NCI-H2196 (cell line): Measurements from ENCODE around the gene SULT2B1.
A peak's percentile ranks its signal among the peaks of the same experiment; 100 is the strongest.
"Not testable (repeated sequence)": the region's sequence is repeated elsewhere in the genome, so short reads cannot be mapped to it uniquely, and the experiment has no call there.

ENCODE experiments used
- DNase-seq: peaks from one replicate; lab custom pipeline; 2025; ENCODE audit not compliant: unreplicated experiment; lab: John Stamatoyannopoulos, UW

SULT2B1 gene

DNA sequence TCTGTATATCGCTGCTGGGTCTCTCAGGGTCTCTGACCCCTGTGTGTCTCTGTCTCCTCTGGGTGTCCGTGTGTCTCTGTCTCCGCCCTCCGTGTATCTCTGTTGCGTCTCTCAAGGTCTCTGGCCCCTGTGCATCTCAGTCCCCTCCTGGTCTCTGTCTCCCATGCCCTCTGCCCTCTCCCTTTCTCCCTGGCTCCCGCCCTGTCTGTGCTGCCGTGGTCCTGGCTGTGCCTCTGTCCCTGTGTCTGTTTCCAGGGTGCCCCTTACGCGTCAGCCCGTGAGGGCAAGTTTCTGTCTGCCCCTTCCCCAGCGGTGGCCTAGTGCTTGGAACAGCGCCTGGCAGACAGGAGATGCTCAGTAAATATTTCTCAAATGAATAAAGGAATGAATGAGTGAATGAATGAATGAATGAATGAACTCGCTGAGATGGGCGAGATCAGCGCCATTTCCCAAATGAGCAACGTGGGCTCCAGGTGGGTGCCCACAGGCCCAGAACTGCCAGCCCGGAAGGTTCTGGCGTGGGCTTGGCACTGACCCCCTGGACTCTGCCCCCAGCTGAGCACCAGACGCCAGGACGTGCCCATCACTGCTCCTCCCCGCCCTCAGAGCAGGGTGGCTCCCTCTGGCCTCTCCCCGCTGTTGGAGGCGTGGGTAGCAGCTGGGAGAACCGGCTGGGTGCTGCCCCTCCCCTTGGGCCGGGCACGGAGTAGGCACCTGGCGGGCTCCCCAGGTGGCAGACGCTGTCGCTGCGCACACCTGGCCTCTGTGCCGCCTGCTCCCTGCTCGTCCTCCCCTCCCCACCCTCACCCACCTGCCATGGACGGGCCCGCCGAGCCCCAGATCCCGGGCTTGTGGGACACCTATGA, at the start of gene SULT2B1:
Gene SULT2B1 (plus strand): TSS at position 736 of the 866 bp plus-strand sequence. CDS start 81 bp downstream, at position 817.
- peak; percentile 89 for DNase-seq

DNA sequence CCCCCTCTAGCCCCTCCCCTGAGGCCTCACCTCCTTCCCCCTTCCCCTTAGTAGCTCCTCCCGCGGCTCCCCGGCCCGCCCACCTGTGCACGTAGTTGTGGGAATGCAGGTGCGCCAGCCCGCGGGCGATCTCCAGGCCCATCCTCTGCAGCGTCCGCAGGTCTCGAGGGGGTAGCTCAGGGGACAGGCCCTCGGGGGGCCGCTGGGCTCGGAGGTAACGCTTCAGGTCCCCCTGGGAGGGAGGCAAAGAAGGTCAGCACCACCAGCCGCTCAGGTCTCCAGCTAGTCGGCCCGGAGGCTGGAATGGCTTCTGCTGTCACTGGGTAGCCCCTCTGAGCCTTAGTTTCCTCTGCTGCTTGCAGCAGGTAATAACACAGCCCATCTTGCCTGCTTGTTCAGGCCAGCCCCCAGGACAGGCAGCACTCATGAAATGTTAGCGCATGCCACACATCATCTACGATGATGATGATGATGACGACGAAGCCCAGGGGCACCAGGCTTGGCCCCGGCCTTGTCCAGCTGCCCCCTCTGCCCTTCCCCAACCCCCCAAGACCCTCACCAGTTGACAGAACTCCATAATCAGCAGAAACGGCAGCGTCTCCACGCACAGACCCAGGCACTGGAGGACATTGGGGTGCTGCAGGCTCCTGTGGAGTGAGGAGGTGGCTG, 49.5 kb upstream of the SULT2B1 start:
- DNase-seq: no peak

DNA sequence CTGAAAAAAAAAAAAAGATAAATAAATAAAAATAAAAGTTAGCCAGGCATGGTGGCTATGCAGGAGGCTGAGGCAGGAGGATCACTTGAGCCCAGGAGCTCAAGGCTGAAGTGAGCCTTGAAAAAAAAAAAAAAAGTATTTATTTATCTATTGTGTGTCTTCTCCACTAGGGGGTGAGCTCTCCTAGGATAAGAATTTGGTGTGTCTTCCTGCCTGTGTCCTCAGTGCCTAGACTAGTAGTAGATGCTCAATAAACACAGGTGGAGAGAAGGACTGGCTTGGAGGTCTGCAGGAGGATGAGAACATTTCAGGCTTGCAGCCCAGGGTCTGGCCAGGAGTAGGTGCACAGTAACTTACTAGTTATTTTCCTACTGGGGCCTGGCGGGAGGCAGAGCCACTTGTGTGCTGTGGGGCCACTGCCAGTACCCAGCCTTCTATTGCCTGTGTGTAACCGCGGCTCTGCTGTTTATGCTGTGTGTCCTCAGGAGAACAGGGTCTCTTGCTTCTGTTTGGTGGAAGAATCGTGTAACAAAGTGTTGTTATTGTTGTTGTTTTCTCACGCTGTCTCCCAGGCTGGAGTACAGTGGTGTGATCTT, 45.7 kb upstream of the SULT2B1 start:
- peak; percentile 36 for DNase-seq

DNA sequence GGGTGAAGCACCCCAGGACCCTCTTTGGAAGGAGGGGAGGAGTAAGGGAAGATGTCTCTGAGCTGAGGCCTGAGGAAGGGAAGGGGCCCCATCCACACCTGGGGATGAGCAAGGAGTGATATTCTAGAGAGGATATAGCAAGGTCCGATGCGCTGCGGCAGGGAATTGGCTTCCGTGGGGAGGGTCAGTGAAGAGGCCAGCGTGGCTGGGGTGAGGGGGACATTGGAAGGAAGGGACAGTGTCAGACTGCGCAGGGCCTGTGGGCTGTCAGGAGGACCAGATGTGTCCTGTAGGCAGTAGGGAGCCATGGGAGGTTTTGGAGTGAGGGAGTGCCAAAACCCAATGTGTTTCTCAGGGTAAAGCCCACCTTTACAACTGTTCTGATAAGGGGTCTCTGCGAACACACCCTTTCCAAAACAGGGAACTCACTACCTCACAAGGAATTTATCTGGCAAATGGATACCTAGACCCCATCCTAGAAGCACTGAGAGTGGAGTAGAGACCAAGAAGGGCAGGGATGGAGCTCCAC, 44.0 kb upstream of the SULT2B1 start:
- DNase-seq: no peak

DNA sequence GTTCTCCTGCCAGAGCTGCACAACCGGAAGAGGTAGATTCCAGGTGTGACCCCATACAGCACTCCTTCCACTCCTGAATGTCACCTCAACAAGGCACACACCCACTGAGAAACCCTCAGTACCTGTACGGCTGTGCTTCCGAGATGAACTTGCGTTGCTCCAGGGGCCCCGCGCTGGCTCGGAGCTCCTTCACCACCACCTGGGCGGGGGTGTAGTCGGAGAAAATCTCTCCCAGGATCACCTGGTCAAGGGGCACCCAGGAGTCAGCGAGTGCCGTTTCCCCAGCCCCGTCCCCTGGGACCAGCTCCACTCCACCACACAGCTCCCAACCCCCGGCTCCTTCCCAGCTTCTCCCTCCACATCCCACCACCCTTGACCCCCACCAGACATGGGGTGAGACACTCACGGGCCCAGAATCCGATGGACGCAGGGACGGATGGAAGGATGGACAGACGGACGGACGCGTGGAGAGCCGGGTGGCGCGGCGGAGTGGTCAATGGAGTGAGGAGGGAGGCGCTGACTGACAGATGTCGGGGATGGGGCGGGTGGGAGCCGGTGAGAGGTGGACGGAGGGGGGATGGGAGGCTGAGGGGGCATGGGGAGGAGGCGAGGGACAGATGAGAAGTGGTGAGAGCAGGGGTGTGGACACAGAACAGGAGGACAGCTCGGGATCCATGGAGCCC, 43.1 kb upstream of the SULT2B1 start:
- no peak for DNase-seq

DNA sequence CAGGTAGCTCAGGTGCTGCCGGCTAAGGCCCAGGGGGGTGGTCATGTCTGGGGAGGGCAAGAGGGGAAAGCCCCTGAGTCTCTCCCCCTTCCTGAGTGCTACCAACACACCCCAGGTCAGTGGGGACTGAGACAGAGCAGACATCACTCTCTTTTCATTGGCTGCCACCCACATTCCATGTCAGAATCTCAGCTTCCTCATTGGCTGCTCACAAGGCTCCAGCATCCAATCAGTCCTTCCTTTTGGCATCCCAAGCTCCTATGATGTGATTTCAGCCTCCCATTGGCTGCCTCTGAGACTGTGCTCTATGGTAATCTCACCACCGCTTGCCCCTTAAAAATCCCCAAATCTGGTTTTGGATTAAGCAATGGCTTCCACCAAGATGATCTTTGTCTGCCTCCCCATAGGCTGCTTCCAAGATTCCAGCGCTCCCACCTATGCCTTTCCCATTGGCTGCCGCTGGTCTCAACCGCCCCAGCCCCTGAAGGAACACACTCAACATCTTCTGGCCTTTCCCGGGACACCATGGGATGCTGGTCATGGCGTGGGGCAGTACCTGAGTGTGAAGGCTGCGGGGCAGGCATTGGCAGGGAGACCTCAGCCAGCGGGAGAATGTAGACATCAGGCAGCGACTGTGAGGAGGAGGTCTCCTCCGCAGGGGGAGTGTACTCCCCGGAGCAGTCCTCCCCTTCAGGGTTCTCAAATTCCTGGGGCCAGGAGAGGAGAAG, 42.3 kb upstream of the SULT2B1 start:
- DNase-seq: peak; percentile 21

DNA sequence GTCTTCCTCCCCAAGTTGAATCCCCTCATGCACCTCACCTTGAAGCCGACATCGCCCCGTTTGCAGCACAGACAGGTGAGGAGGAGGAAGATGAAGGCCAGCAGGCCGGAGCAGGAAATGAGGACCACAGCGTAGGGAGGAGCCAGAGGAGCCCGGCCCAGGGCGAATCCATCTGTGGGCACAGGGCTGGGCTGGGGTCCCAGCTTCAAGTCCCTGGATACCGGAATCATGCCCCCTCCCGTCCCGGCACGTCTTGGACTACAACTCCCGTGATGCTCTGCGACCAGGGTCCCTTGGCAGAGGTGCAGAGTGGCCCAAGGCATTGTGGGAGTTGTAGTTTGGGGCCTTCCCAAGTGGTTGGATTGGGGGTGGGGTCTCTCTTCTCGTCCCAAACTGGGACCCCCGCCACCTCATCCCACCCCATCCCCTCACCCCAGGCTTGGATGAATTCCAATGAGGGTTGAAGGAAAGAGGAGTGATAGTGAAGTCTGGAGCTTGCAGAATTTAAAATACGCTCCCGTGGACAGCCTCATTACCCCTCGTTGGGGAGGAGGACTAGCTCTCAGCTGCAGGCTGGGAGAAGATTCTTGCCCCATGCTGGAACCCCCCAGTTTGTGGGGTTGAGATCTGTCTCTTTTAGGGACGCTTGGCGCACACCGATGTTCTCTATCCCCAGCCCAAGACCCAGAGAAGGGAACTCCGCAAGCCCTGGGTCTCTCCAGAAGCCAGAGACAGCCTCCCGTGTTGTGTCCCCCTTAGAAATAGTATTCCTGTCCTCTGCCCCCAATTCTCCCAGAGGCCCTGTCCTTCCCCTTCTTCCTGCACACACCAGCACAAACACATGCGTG, 41.3 kb upstream of the SULT2B1 start:
- peak; percentile 72 for DNase-seq

DNA sequence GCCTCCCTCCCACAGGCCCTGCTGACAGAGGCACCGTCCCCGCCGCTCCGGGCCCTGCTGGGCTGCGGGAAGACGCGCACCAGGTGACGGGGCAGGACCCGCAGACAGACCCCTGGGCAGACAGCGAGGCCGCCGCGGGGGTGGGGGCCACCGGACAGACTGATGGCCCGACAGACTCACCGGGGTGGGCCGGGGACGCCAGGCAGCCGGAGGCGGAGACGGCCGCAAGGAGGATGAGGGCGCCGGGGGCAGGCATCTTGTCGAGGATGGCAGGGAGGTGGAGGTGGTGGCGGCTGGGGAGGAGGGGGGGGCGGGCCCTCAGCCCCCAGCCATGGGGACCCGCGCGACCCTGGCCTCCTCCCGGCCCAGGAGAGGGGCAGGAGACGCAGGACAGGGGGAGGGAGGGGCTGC, 40.6 kb upstream of the SULT2B1 start:
- no peak for DNase-seq

DNA sequence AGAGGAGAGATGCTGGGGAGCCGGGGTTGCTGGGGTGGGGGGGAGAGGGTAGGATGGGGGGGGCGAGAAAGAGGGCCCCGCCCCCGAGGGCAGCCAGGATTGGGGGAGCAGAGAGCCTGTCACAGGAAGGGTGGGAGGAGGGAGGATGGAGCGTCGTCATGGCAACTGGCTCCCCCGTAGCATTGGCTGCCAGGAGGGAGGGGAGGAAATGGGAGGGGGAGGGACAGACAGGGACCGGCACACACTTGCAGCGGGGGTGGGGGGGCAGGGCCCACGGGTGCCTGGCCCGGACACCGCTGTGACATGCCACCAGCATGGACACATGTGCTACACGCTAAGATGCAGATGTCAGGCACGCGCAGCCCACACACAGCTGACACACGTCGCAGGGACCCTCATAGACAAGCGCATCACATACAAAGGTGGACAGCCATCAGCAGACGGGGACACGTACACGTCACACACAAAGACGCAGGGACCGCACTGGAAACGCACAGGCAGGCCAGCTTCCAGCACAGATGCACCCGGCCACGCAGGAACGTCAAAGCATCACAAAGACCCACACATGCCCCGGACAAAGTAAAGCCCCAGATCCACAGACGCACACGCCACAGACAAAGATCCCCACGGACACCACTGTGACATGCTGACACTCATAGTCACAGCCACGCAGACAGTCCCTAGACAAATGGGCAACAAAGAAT, 40.0 kb upstream of the SULT2B1 start, which contains the start of gene LMTK3:
Gene LMTK3 (minus strand): TSS at position 36 of the 704 bp plus-strand sequence. CDS start 259 bp downstream, outside the sequence.
- peak; percentile 86 for DNase-seq

DNA sequence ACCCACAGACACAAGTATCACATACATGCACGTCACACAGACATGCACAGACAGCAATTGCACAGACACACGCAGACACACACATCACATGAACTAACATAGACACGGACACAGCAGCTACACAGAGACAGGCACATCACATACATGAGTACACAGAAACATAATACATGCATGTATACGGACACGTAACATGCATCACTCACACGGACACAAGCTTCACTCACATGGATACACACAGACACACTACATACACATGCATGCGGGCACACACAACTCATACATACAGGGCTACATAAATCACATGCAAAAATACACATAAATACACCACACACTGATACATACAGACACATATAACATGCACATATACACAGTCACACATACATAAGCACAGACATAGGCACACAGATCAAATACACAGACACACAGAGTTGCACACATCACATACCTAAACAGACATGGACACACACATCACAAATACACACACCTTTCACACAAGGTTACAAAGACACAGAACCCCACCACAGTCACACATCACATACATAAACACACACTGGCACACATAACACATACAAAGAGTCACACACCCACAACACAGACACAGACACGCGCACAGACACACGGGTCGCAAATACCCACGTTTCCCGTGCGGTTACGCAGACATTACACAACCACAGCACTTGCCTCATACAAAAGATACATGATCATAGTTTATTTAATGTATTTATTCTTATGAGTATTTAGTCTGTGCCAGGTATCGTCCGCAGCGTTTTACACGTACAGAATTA, 39.3 kb upstream of the SULT2B1 start:
- no peak for DNase-seq

DNA sequence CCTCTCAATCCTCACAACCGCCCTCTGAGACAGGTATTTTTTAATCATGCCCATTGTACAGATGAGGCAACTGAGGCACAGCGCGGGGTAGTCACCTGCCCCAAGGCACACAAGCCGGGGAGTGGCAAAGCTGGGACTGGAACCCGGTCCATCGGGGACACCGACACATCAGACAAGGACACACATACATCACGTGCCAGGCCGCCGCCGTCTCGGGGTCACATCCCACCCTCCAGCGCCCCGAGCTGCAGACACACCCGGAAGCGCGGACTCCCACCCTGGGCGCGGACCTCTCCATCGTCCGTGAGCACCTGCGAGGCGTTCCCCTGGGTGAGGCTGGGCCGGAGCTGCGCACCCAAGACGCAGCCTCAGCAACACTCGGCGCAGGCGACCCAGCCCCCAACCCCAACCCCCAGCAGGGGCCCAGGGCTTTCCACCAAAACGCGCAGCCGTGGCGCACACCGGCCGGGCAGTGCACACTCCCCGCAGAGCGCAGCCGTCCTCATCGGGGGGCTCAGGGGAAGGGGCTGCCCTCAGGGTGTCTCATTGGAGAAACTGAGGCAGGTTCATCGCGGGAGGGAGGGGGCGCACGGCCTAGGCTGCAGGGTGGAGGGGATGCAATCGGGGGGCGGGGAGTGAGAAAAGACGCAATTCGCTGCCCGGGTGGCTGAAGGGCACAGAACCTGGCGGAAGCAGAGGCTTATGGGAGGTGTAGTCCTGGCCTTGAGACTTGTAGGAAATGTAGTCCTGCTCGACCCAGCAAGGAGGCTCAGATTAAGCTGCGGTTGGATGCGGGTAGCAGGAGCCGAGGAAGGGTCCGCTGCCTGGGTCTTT, 38.5 kb upstream of the SULT2B1 start:
- DNase-seq: peak; percentile 79

DNA sequence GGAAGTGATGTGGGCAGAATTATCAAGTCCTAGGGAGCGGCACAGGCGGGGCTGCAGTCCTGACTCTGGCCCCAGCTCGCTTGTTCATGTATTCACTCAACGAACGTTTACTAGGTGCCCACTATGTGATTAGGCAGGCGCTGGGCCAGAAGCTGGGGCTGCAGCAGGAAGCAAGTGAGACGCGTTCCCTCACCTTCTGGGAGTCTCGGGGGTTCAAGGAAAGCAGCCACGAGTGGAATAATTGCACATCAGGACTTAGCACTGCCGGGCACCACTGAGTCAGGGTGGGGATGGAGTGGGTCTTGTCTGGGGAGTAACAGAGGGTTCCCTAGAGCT, 37.9 kb upstream of the SULT2B1 start:
- no peak for DNase-seq

DNA sequence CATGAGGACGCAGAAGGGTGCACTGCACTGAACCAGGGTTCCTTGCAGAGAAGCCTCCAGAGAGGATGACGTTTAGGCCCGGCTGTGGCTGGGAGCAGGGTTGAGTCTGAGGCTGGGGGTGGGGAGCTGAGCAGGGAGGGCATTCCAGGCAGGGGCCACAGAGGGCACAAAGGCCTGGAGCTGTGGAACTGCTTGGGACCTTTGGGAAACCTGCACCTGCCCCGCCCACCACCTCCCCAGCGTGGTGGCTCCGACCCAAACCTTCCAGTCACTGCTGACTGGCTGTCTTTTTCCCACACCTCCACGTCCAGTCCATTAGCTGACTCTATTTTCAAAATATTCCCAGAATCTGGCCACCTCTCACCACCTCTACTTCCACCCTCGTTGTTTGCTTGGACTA, 35.4 kb upstream of the SULT2B1 start:
- DNase-seq: no peak

DNA sequence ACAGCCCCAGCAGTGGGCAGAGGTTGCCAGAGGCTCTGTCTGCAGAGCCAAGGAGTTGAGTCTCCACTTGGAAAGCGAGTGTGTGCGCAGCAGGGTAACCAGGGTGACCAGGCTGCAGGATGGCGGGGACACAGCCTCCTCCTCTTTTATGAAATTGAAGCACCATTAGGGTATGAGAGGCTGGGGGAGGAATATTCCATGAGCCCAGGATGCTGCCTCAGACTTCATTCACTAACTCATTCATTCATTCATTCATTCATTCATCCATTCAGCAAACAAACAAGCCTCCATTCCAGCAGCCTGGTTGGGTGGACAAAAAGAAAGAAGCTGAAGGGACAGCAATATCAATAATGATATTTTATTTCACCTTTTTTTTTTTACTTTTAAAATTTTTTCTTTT, 33.8 kb upstream of the SULT2B1 start:
- peak; percentile 8 for DNase-seq

DNA sequence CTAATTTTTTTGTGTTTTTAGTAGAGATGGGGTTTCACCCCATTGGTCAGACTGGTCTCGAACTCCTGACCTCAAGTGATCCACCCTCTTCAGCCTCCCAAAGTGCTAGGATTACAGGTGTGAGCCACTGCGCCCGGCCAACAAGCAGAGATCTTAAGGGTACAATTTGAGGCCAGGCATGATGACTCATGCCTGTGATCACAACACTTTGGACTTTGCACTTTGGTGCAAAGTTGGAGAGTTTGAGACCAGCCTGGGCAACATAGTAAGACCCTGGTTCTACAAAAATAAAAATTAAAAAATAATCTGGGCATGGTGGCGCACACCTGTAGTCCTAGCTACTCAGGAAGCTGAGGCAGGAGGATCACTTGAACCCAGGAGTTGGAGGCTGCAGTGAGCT, 32.5 kb upstream of the SULT2B1 start:
- not testable (repeated sequence) for DNase-seq

DNA sequence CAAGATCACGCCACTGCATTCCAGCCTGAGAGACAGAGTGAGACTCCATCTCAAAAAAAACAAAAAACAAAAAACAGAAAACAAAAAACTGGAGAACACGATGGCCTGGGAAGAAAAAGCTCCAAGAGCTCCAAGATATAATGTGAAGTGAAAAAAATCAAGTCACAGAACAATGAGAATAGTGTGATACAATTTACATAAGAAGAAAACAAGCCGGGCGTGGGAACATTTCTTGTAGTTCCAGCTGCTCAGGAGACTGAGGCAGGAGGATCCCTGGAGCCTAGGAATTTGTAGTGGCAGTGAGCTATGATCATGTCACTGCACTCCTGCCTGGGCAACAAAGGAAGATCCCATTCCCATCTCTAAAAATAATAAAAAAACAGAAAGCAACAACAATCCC, 31.8 kb upstream of the SULT2B1 start:
- DNase-seq: no peak

DNA sequence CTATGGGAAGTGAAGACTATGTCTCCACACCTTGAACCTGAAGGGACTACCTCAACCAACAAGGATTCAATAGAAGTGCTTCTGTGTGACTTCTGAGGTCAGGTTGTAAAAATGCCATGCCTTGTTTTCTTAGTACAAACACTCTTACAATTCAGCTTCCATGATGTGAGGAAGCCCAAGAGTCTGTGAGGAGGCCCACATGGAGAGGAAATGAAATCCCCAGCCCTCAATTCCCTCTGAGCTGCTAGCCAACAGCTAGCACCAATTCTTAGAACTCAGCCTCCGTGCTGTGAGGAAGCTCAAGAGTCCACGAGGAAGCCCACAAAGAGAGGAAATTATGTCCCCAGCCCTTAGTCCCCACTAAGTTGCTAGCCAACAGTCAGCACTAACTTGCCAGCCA, 27.8 kb upstream of the SULT2B1 start:
- DNase-seq: no peak
